Measurements from ENCODE around the gene OR6K6.

GRCh38 chr1:158732524-158732923 lies 22.0 kb upstream of the OR6K6 start:
- TF ChIP-seq POLR2AphosphoS5 (IDR thresholded peaks at IDR 0.05) (no peak), CTCF (IDR thresholded peaks at IDR 0.05; ENCODE audit: poor library complexity, severe bottlenecking) (no peak), EP300 (conservative IDR thresholded peaks at IDR 0.05; ENCODE audit: poor library complexity, severe bottlenecking) (no peak), EZH2 (IDR thresholded peaks at IDR 0.05; ENCODE audit: borderline replicate concordance, insufficient read depth, low read length, poor library complexity, severe bottlenecking) (no peak)
